KBM-7 (cell line): Measurements from ENCODE around the gene FREY1.
A peak's percentile ranks its signal among the peaks of the same experiment; 100 is the strongest.
"Not testable (repeated sequence)": the region's sequence is repeated elsewhere in the genome, so short reads cannot be mapped to it uniquely, and the experiment has no call there.

Experiments
- DNase-seq: peaks from one replicate; pipeline ENCODE4 v3.0.0-alpha.2; 2015
- in situ Hi-C: fragments of 300-500 bp; cut with MboI; formaldehyde crosslinking; loops from 2 replicates; pipeline ENCODE4 v1.14.3; 2020; ENCODE audit warnings: low sequenced_read_pairs, low pct_unique_long_range_greater_than_20kb, mixed read lengths

Gene FREY1

DNA sequence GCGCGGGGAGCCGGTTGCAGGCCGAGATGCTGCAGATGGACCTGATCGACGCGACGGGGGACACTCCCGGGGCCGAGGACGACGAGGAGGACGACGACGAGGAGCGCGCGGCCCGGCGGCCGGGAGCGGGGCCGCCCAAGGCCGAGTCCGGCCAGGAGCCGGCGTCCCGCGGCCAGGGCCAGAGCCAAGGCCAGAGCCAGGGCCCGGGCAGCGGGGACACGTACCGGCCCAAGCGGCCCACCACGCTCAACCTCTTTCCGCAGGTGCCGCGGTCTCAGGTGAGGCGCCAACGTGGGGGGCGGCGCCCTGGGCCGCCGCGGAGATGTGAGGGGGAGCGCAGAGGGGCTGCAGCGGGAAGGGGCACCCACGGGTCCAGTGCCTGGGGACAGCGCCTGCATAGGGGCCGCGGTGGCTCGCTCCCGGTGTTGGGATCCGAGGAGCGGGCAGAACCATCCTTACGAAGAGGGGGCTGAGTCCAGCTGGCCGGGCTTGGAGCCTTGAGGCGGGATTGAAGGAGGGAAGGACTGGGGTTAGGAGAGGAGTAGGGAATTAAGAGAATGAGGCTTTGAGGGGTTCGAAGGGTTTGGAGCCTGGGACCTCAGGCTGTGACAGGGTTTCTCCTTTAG is 6.8 kb downstream of the FREY1 start:
- in situ Hi-C loops, DNase-seq: not testable (repeated sequence)

DNA sequence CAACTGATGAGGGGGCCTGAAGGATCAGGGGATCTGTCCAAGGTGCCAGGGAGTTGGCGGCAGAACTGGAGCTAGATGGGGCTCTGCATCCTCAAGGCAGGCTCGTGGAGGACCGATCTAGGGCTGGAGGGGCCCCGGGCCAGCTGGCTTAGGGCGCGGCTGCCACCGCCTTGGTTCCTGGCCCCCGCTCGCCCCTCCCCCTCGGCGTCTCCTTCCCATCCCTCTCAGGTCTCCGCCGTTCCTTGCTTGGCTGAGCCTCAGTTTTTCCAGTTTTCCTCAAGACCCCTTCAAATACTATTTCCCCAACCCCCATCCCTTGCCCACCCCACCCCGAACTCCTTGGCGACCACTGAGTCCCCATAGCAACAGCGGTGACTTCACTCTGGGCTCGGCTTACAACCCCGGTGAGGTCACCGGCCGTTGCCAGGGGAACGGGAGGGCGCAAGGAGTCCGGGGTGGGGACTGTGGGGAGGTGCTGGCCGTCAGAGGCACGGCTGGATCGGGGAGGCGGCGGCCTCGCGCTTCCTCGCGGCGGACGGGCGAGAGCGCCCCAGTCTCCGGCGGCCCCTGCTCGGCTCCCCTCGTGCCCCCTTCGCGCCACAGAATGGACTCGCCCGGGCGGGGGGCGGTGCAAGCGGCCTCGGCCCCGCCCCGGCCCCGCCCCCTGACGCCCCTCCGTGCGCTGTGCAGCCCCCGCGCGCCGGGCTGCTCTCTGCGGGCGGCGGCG is 7.5 kb downstream of the FREY1 start:
- in situ Hi-C loops = no loop called here
- DNase-seq = peak; percentile 57

DNA sequence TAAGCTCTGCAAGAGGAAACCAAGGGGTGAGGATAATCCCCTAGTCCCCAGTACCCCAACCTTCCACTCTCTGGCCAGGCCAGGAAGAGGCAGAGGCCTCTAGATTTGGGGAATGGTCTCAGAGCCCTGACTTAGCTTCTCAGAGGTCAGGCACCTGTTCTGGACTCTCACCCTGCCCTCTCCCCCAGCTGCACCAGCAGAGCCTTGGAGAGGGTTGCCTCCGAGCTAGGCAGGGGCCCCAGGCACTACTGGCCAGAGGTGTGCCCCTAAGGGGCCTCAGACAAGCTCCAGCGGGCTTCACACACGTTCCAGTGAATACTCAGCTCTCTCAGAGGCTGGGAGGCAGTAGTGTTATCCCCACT is 8.0 kb downstream of the FREY1 start:
- DNase-seq = no peak
- in situ Hi-C loops = no loop called here

DNA sequence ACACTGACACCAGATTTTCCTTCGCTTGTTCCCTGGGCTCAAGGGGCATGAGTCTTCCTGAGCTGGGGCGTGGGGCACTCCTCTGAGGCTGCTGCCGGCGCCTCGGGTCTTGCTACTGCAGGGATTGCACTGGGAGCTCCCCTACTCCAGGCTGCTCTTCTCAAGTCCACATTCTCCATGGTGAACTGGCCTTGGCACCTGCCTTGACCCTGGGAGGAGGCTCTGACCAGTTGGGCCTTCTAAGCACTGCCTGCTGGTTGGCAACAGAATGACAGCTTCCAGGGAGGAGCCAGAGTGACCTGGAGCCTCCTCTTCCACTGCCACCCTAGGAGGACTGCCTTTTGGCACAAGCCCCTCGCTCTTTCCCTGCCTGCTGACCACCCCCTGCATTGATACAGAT is 9.5 kb downstream of the FREY1 start:
- no peak for DNase-seq
- in situ Hi-C loops = no loop called here

DNA sequence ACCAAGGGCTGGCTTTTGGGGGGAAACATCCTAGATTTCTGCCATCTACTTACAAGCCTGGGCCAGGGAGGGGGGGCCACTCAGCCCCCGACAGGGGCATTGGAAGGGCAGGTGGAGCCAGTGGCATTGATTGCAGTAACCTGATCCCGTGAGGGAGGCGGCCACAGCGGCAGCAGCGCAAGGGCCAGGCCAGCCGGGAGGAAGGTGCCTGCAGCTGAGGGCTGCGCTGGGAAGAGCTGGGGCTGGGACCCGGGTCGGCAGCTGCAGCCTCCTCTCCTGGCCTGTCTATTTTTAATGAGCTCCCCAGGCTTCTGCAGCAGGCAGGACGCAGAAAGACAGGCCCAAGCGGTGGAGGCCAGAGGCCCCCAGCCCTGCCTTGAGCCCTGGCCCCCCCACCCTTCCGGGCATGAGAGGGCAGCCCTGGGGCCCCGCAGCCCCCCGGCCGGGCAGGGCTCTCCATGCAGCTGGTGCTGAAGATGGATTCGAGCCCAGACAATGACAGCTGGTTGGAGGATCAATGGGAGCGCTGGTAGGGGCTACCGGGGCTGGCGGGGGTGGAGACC is 10.6 kb downstream of the FREY1 start:
- DNase-seq = no peak
- in situ Hi-C loops = no loop called here

DNA sequence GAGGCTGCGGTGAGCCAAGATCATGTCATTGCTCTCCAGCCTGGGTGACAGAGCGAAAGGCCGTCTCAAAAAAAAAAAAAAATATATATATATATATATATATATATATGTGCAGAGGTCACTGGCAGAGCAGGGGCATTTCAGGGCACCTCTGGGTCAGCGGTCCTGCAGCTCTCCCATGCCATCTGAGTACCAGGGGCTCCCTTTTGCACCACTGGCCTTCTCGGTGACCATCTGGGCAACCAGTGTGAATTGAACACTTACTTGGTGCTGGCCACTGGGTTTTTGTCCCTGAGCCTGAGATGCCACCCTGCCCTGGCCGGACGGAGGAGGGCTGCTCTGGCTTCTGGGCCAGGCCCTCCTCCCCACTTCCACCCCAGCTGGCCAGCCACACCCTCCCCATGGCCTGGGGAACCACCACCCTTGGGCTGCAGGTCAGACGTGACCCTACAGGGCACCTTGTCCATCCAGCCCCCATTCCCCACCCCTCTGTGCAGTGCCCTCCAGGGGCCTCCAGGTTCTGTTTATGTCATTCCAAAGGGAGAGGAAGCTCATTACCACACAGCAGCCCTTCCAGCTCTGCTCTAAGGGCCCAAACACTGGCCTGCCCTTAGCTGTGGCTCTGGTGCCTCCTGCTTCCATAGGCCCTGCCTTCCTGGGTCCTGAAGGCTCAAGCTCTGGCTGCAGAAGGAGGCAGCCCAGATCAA is 11.4 kb downstream of the FREY1 start:
- in situ Hi-C loops = no loop called here
- DNase-seq = no peak

DNA sequence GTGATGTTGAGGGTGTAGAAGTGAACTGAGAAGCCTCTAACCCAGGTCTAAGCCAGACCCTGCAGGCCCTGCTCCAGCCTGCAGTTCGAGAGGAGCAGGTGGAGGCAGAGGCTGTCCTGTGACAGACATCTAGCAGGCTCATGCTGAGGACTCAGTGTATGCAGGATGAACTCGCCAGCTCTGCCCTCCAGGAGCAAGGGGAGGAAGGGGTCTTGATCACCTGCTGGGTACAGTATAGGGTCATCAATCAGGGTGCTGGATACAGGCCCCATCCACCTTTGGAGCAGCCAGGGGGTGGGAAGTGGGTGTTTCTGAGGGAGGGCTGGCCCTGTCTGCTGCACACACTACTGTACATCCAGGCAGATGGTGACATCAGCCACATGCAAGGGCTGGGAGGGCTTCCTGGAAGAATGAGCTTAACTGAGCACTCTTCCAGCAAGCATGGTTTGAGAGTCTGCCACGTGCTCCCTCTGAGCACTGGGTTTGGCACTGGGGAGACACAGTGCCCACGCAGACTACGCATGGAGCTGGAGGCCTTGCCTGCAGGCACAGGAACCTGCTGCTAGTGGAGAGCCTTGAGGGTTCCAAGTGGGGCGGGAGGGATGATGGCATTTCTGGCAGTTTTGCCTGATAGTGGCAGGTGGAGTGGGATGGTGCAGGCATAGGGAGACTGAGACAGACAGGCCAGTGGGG is 12.4 kb downstream of the FREY1 start:
- in situ Hi-C loops = no loop called here
- no peak for DNase-seq

DNA sequence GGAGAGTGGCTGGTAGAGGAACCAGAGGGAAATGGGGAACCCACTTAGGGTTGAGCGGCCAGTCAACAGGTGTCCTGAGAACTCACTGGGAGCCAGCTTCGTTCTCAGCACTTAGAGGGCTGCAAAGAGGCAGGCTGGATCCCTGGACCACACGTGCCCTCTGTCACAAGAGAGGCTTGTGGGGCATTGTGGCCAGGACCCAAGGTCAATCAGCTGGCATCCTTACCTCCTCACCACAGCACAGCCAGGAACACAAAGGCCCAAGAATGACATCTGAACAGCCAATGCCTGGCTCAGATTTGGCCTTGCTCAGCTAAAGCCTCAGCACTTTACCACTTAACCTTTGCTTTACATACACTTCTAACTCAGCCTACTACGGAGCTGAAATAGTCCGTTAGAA is 14.2 kb downstream of the FREY1 start:
- in situ Hi-C loops = no loop called here
- DNase-seq = no peak

DNA sequence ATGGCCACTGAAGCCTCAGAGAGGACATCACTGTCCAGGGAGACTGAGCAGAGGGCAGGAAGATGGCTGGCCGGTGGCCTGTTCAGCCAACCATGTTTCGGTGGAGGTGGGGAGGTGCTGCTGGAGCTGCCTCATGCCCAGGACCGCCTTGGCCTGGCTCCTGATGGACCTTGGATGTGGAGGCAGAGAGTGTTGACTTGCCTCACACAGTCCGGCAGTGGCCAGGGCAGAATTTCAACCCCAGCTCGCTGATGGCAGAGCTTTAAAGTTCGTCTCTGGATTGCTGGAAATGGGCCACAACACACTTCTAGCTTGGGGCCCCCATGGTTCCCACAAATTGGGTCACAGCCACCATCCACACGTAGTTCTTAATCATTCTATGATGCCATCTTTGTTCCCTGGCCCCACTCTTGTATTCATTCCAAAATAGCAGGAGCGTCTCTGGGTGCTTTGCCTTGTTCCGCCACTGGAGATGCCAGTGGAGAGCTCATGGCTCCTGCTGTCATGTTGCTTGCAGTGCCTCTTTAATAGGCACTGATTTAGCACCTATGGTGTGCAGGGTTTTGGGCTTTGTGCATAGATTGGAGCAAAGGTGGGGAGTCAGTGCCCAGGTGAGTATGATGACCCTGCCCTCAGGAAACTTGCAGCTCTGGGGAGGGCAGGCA is 16.1 kb downstream of the FREY1 start:
- in situ Hi-C loops = no loop called here
- DNase-seq = no peak

DNA sequence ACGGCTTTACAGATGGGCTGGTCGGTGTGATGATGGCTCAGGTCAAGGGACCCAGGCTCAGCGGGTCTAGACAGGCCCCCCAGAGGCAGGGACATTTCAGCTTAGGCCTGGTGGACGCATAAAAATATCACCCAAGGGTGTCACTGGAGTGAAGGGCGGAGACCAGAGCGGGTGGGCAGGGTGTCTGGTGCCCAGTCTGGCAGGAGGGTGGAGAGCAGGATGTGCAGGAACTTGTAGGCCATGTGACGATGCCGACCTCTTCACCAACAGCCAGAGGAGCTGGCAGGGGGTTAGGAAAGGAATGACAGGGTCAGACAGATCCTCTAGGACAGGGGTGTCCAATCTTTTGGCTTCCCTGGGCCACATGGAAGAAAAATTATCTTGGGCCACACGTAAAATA is 17.1 kb downstream of the FREY1 start:
- no peak for DNase-seq
- in situ Hi-C loops = no loop called here

DNA sequence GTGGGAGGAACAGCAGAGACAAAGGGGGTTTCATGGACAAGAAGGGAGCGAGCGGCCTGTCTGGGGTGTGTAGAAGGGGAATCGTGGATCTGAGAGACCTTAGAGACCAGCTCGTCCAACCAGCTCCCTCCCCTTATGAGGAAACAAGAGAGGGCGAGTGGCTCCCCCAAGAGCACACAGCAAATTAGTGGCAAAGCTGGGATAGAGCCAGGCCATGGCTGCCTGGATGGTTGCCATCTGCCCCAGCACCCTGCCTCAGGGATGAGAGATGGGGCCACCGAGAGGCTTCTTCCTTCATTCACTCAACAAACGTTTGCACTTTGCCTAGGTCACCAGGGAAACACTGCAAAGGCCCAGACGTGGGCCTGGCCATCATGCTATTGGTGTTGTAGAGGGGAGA is 17.5 kb downstream of the FREY1 start:
- in situ Hi-C loops = no loop called here
- no peak for DNase-seq

DNA sequence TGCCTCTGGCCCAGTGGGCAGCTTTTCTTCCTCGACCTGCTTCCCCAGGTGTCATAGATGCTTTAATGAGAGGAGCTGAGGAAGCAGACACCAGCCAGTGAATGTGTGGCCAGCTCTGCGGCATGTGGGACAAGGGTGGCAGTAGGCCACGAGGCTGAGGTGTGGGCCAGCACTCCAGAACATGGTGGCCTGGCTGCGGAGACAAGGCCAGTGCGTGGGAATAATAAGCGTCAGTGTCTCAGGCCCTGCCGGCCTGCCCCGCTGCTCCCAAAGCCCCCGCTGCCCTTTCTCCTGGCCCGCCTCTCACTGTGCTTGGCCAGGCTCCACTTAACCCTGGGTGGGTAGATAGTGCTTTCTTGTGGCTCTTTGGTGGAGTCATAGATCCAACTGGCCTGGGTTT is 19.5 kb downstream of the FREY1 start:
- in situ Hi-C loops = no loop called here
- no peak for DNase-seq

DNA sequence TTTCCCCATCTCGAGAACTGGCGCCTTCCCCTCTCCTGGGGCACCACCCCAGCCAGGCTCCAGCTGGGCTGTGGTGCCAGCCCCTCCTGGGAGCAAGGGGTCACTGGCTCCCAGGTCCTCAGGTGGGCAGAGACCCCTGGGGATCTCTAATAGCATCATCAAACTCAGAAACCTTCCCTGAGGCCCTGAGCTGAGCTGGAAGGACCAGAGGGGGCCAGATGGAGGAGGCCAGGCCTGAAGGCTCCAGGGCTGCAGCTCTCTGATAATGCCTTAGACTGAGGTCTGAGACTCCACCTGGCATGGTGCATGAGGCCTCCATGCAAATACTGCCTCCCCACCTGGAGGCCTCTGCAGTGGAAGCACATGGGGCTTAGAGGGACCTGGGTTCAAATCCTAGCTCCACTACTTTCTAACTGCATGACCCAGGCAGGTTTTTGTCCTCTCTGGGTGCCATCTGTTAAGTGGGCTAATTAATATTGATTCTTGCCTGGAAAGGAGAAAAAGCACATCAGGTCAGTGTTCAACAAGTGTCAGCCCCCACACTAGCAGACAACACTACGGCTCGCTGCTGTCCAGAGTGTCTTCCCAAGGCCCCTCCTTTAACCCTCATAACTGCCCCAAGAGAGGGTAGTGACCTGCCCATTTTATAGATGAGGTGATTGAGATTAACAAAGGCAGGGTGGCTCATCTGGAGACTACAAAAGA is 20.1 kb downstream of the FREY1 start:
- in situ Hi-C loops = no loop called here
- no peak for DNase-seq

DNA sequence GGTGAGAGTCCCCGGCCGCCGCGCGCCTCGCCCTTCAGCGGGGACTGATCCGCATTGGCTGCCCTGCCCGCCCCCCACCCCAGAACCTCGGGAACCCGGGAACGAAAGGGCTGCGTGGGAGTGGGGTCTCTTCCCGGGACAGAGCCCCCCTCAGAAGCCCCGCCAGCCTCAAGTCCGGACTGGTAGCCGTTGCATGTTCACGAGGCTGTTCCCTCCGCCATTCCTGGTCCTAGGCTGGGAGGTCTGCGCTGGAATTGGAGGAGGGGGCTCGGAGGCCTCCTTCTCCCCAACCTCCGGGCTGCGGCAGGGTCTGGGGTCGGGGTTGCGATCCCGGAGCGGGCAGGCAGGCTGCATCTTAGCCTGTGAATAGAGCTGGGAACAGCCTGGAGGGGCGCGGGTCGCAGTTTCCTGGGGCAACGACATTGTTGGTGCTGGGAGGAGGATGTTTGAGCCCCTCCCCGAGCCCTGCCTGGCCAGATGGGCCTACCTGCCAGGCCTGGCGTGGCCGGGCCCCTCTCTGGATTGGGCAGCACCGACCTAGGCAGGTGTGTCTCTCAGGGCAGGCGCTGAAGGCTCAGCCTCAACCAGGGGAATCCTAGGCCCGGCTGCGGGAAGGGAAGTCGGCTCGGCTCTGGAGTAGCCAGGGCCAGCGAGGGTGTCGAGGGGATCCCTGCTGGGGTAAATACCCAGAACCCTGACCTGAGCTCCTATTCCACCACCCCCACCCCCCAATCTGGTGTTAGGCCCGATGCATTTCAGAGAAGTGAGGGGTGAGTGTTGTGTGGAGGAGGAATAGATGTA is 20.9 kb downstream of the FREY1 start:
- in situ Hi-C loops = no loop called here
- DNase-seq = no peak

DNA sequence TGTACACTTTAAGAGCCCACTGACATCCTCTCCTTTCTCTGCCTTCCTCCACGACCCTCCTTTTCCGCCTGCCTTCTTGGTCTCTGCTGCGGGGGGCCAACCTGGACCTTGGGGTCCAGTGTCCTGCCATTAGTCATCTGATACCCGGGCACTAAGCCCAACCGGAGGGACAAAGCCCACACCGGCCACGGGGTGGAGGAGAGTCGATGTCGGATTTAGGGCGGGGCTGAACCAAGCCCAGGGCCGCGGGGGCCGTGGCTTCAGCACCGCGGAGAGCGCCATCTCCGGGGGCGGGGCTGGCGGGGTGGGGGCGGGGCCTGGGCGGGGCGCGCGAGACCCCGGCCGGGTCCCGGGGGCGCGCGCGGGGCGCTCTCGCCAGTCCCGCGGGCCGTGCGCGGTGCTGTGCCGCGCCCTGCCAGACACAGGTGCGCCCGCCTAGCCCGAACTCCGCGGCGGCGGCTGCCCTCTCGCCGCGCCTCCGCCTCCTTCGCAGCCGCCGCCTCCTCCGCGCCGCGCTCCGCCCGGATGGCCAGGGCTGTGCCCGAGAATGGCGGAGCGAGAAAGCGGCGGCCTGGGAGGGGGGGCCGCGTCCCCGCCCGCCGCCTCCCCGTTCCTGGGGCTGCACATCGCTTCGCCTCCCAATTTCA is 21.7 kb downstream of the FREY1 start, which contains the start of gene MAPK8IP1:
Gene MAPK8IP1, plus strand, starts transcription at position 378 of the 647 bp plus-strand sequence. Its CDS starts 170 bp downstream, at position 548.
- in situ Hi-C loops = no loop called here
- peak; percentile 26 for DNase-seq

DNA sequence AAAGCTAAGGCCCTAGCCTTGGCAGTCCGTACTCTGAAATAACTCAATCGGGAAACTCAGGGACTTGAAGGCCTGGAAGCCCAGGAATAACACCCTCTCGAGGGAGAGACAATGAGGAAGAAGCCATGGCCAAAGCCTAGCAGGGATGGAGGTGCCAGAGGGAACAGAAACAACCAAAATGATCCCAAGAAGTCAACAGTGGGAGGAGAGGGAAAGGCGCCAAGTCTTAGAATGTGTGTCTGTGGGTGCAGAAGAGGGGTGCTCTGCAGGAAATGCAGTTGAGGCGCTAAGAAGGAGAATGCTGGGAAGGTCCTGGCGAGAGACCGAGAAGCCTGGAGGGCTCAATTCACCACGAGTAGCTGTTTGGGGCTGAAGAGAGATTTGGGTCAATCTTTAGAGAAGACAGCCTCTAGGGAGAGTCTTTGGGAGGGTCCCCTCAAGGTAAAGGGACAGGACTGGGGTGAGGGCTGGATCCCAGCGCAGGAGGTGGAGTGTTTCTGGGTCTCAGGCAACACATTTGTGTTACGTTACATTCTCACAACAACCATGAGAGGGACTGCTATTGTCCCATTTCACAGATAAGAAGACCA is 22.4 kb downstream of the FREY1 start:
- no peak for DNase-seq
- in situ Hi-C loops = no loop called here
